ENCODE results near the gene MAMDC2. TPM values are rescaled to one million over a fixed set of nuclear protein-coding genes. Genes with fewer than 3 reads are reported as not detected.
"Not testable (repeated sequence)": the region's sequence is repeated elsewhere in the genome, so short reads cannot be mapped to it uniquely, and the experiment has no call there.

Gene MAMDC2
- total and polyA plus RNA-seq, 2 of the 4 experiments (the other 2 are of a cell fraction) = 5.0 to 5.2 TPM

- Histone ChIP-seq H3K4ac (ENCODE audit: low read depth, low read length) (no peak overlapping the region), H2BK5ac (ENCODE audit: low read depth, low read length, poor library complexity, severe bottlenecking) (no peak overlapping the region), H3K56ac (ENCODE audit: extremely low read depth, insufficient read depth, low read length) (no peak overlapping the region), H2BK15ac (ENCODE audit: low read depth, low read length) (no peak overlapping the region), H3K9ac (ENCODE audit: low read depth, low read length) (no peak overlapping the region), H3K23ac (ENCODE audit: low read depth, low read length) (no peak overlapping the region), H2BK20ac (ENCODE audit: low read depth, low read length) (no peak overlapping the region), H4K8ac (ENCODE audit: low read depth in 2 of 2, low read length in 2 of 2) (no peak overlapping the region), H3K14ac (replicated peaks; ENCODE audit: low read depth, low read length) (no peak overlapping the region), H4K5ac (ENCODE audit: low read depth, low read length) (no peak overlapping the region), H2AFZ (replicated peaks; ENCODE audit: low read length, poor library complexity) (no peak overlapping the region), H3K27ac (ENCODE audit: insufficient read depth, low read length) (no peak overlapping the region), H3K27me3 (ENCODE audit: control insufficient read depth, insufficient read depth, low read length) (no peaks in the 10 kb centered on the region), H3K79me1 (ENCODE audit: low read depth in 1 of 2, low read length in 2 of 2) (peaks cover 0 to 3% of the 10 kb centered on the region in 2 experiments; a peak in 1 of 4 replicates), H3K9me1 (ENCODE audit: insufficient read depth, low read length) (no peaks in the 10 kb centered on the region), H2AK9ac (replicated peaks; ENCODE audit: low read depth, low read length, poor library complexity) (no peak overlapping the region), H3K18ac (ENCODE audit: low read depth, low read length) (no peak overlapping the region), H3K4me1 (ENCODE audit: control insufficient read depth, insufficient read depth, low read length) (peaks cover 7% of the 10 kb centered on the region), H4K20me1 (ENCODE audit: insufficient read depth, low read length) (no peaks in the 10 kb centered on the region), H3K9me3 (ENCODE audit: control insufficient read depth, insufficient read depth, low read length) (no peaks in the 10 kb centered on the region), H3K4me3 (ENCODE audit: insufficient read depth, low read depth, low read length) (no peak overlapping the region), H2BK120ac (ENCODE audit: low read depth, low read length) (no peak overlapping the region), H3K36me3 (ENCODE audit: control insufficient read depth, insufficient read depth, low read length) (no peaks in the 10 kb centered on the region), H3K4me2 (ENCODE audit: low read depth, low read length) (no peak overlapping the region), H4K91ac (ENCODE audit: insufficient read depth, low read depth, low read length) (no peak overlapping the region), H2AK5ac (ENCODE audit: low read depth, low read length) (no peak overlapping the region)
- ChIA-PET POLR2A (ENCODE audit: unreplicated experiment) (no interaction called here), CTCF (no interaction called here)
- in situ Hi-C loops (cut with MboI; ENCODE audit: low sequenced_read_pairs) (loop anchor here (5.0 to 25.0 kb wide), 3 partner anchors 260 to 670 kb away; partner anchors contain the start of gene APBA1), dilution Hi-C loops (cut with HindIII; ENCODE audit: low sequenced_read_pairs, unreplicated experiment) (no loop called here), intact Hi-C loops (cut with micrococcal nuclease) (no loop called here)
- no peak for DNase-seq
- no peak for TF ChIP-seq MAFK (IDR thresholded peaks at IDR 0.05; ENCODE audit: low read depth, low read length)
- TF ChIP-seq FOS (IDR thresholded peaks at IDR 0.05; ENCODE audit: low read depth, low read length) = no peak
- no peak for TF ChIP-seq POLR2A (IDR thresholded peaks at IDR 0.05; ENCODE audit: low read depth, low read length)
- TF ChIP-seq RAD21 (IDR thresholded peaks at IDR 0.05; ENCODE audit: low read length) = no peak
- TF ChIP-seq, protein P1, sequence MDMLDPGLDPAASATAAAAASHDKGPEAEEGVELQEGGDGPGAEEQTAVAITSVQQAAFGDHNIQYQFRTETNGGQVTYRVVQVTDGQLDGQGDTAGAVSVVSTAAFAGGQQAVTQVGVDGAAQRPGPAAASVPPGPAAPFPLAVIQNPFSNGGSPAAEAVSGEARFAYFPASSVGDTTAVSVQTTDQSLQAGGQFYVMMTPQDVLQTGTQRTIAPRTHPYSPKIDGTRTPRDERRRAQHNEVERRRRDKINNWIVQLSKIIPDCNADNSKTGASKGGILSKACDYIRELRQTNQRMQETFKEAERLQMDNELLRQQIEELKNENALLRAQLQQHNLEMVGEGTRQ (IDR thresholded peaks at IDR 0.05; ENCODE audit: low read depth, low read length) = no peak
- ATAC-seq (ENCODE audit: low read depth) = no peak
- BruUV-seq (replicated peaks) = no TSS peak
- WGBS, 2 experiments (ENCODE audit: extremely low coverage in 2 of 2, insufficient read length in 1 of 2) = no CpG with 5 or more reads among the region's 4 CpGs
Measured at GRCh38 chr9:70232476-70232875, 188.8 kb downstream of the MAMDC2 start.

DNA sequence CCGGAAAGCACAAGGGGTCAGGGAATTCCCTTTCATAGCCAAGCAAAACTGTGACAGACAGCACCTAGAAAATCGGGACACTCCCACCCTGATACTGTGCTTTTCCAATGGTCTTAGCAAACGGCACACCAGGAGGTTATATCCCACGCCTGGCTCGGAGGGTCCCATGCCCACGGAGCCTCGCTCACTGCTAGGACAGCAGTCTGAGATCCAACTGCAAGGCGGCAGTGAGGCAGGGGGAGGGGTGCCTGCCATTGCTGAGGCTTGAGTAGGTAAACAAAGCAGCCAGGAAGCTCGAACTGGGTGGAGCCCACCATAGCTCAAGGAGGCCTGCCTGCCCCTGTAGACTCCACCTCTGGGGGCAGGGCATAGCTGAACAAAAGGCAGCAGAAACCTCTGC lies 190.6 kb downstream of the MAMDC2 start:
- H4K8ac ChIP-seq (ENCODE audit: low read depth in 2 of 2, low read length in 2 of 2) = not testable (repeated sequence)

More for the DNA sequence above, 190.6 kb downstream of the MAMDC2 start:
- H2BK120ac ChIP-seq (ENCODE audit: low read depth, low read length); CTCF ChIA-PET; H3K14ac ChIP-seq (replicated peaks; ENCODE audit: low read depth, low read length); H2BK5ac ChIP-seq (ENCODE audit: low read depth, low read length, poor library complexity, severe bottlenecking); H3K79me1 ChIP-seq (ENCODE audit: low read depth in 1 of 2, low read length in 2 of 2); intact Hi-C loops (cut with micrococcal nuclease); H2AK9ac ChIP-seq (replicated peaks; ENCODE audit: low read depth, low read length, poor library complexity); H2BK20ac ChIP-seq (ENCODE audit: low read depth, low read length); H4K5ac ChIP-seq (ENCODE audit: low read depth, low read length); H3K9me1 ChIP-seq (ENCODE audit: insufficient read depth, low read length); BruUV-seq (replicated peaks); H3K9ac ChIP-seq (ENCODE audit: low read depth, low read length); DNase-seq; H2AFZ ChIP-seq (replicated peaks; ENCODE audit: low read length, poor library complexity); H3K4me1 ChIP-seq (ENCODE audit: control insufficient read depth, insufficient read depth, low read length); H3K4me3 ChIP-seq (ENCODE audit: insufficient read depth, low read depth, low read length); H3K23ac ChIP-seq (ENCODE audit: low read depth, low read length); H2AK5ac ChIP-seq (ENCODE audit: low read depth, low read length); dilution Hi-C loops (cut with HindIII; ENCODE audit: low sequenced_read_pairs, unreplicated experiment); ATAC-seq (ENCODE audit: low read depth); H3K27me3 ChIP-seq (ENCODE audit: control insufficient read depth, insufficient read depth, low read length); H3K56ac ChIP-seq (ENCODE audit: extremely low read depth, insufficient read depth, low read length); H3K9me3 ChIP-seq (ENCODE audit: control insufficient read depth, insufficient read depth, low read length); H3K4ac ChIP-seq (ENCODE audit: low read depth, low read length); POLR2A ChIA-PET (ENCODE audit: unreplicated experiment); H3K36me3 ChIP-seq (ENCODE audit: control insufficient read depth, insufficient read depth, low read length); H2BK15ac ChIP-seq (ENCODE audit: low read depth, low read length); H4K91ac ChIP-seq (ENCODE audit: insufficient read depth, low read depth, low read length); H4K20me1 ChIP-seq (ENCODE audit: insufficient read depth, low read length); H3K27ac ChIP-seq (ENCODE audit: insufficient read depth, low read length); H3K4me2 ChIP-seq (ENCODE audit: low read depth, low read length); H3K18ac ChIP-seq (ENCODE audit: low read depth, low read length): not testable (repeated sequence)
- WGBS, 2 experiments (ENCODE audit: extremely low coverage in 2 of 2, insufficient read length in 1 of 2) = 83% methylated on average over 2 of the region's 9 CpGs; no CpG with 5 or more reads in 1 of the 2 experiments
- in situ Hi-C loops (cut with MboI; ENCODE audit: low sequenced_read_pairs) = loop anchor here (5.0 to 25.0 kb wide), 3 partner anchors 262 to 672 kb away; partner anchors contain the start of gene APBA1

Data from IMR-90 (cell line).